HG02610 (cell line): ENCODE data around the gene MYO18B.

Source experiments
- ATAC-seq: cut with Tn5 transposase; IDR thresholded peaks from one replicate; pipeline ENCODE4 v1.9.1; 2021; ENCODE audit warnings: mild to moderate bottlenecking, moderate library complexity; ENCODE audit not compliant: unreplicated experiment

The MYO18B gene

GRCh38 chr22:25843660-25844405 is 101.8 kb downstream of the MYO18B start:
- no peak for ATAC-seq

- no peak for ATAC-seq
Measured at GRCh38 chr22:25844601-25845000, 102.6 kb downstream of the MYO18B start.

GRCh38 chr22:25845985-25846745 is 104.2 kb downstream of the MYO18B start:
- ATAC-seq = no peak

GRCh38 chr22:25847451-25847850 is 105.5 kb downstream of the MYO18B start:
- ATAC-seq = no peak

- no peak for ATAC-seq
Measured at GRCh38 chr22:25848954-25849353, 107.0 kb downstream of the MYO18B start.

- no peak for ATAC-seq
Measured at GRCh38 chr22:25849522-25849921, 107.5 kb downstream of the MYO18B start.

GRCh38 chr22:25852223-25852622 is 110.2 kb downstream of the MYO18B start:
- no peak for ATAC-seq

GRCh38 chr22:25853078-25853477 is 111.1 kb downstream of the MYO18B start:
- no peak for ATAC-seq

- no peak for ATAC-seq
Measured at GRCh38 chr22:25853501-25854284, 111.7 kb downstream of the MYO18B start.

GRCh38 chr22:25869771-25870170 is 127.8 kb downstream of the MYO18B start:
- no peak for ATAC-seq

- ATAC-seq = no peak
Measured at GRCh38 chr22:25874327-25874726, 132.3 kb downstream of the MYO18B start.

GRCh38 chr22:25875461-25875860 is 133.5 kb downstream of the MYO18B start:
- no peak for ATAC-seq

- no peak for ATAC-seq
Measured at GRCh38 chr22:25876871-25877270, 134.9 kb downstream of the MYO18B start.

- ATAC-seq = no peak
Measured at GRCh38 chr22:25878933-25879332, 136.9 kb downstream of the MYO18B start.

- no peak for ATAC-seq
Measured at GRCh38 chr22:25880524-25880923, 138.5 kb downstream of the MYO18B start.

GRCh38 chr22:25881210-25881755 is 139.3 kb downstream of the MYO18B start:
- no peak for ATAC-seq

- no peak for ATAC-seq
Measured at GRCh38 chr22:25882360-25882759, 140.4 kb downstream of the MYO18B start.

- ATAC-seq = no peak
Measured at GRCh38 chr22:25883482-25884033, 141.6 kb downstream of the MYO18B start.

- ATAC-seq = no peak
Measured at GRCh38 chr22:25884121-25884520, 142.1 kb downstream of the MYO18B start.

GRCh38 chr22:25888399-25889054 is 146.5 kb downstream of the MYO18B start:
- ATAC-seq = no peak
